NCI-H2227 treated with DMSO at 0.1 percent for 48 hours (cell line): ENCODE measurements around the gene KRT85.

ENCODE experiments used
- DNase-seq: peaks from one replicate; lab custom pipeline; 2025; lab: John Stamatoyannopoulos, UW

The KRT85 gene

DNA sequence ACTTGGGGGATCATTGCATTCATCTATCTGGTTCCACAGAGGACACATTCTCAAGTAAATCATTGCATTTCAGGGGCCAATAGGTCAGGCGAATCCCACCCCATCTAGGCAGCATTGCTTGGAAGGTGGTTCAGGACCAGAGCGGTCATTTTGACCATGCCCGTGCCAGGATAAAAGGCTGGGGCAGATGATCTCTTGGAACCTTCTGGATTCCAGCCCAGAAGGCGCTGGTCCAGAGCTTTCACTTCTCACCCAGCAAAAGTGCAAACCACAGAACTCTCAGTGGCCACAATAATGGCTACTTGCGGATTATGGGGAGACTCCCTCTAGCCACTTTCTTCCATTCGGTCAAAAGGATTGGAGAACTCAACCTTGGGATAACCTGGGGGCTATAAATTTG is 595 bp upstream of the KRT85 start:
- DNase-seq: no peak

DNA sequence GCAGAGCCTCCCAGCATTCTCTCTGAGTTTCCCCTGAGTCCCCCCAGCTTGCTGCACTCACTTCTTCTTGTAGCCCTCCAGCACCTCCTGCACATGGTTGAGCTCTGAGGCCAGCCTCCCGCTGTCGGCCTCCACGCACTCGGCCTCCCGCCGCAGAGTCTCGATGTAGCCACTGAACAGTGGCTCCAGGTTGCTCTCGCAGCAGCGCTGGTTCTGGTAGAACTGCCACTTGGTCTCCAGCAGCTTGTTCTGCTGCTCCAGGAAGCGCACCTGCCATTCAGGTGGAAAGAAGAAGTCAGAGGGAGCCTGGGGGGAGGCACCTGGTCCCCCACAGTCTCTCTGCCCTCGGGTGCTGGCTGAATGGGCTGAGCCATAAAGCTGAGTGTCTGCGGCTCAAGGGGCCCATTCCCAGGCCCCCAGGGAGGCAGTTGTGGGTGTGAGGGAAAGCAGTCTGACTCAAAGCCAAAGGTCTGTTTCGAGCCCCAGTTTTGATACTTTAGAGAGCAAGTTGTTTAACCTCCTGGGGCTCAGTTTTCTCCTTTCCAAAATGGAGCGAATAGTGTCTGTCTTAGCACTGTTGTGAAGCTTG is 2.3 kb downstream of the KRT85 start:
- DNase-seq: no peak

DNA sequence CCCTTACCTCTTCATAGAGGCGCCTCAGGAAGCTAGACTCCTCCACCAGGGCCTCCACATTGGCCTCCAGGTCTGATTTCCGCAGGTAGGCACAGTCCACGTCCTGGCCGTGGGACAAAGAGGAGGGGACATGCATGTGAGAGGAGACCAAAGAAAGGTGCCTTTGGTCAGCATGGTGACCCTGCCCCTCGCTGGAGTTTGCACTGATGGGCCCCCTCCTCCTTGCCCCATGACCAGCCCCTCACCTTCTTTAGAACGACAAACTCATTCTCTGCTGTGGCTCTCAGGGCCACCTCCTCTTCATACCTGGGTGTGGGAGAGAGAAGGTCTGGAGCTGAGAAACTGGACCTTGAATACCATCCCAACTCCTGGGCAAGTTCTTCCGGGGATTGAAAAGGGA is 3.2 kb downstream of the KRT85 start:
- DNase-seq: no peak

DNA sequence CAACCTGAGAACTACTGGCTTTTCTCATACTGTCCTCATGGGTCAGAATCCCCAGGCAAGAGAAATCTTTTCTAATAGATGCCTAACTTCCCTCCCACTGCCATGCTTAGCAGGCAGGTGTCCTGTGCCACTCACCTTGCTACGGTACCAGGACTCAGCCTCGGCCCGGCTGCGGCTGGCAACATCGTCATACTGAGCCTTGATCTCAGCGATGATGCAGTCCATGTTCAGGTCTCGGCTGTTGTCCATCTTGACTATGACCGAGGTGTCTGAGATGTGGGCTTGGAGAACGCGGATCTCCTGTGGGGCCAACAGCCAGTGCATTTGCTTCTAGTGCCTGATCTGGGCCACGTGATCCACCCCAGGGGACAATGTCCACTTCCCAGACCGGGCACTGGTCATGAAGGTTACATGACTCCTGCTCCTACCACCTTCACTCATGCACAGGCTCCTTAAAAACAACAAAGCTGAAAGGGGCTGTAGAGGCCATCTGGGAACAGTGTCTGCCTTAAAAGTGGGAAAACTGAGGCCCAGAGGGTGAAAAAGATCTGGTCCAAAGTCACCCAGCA is 4.1 kb downstream of the KRT85 start:
- DNase-seq: no peak

DNA sequence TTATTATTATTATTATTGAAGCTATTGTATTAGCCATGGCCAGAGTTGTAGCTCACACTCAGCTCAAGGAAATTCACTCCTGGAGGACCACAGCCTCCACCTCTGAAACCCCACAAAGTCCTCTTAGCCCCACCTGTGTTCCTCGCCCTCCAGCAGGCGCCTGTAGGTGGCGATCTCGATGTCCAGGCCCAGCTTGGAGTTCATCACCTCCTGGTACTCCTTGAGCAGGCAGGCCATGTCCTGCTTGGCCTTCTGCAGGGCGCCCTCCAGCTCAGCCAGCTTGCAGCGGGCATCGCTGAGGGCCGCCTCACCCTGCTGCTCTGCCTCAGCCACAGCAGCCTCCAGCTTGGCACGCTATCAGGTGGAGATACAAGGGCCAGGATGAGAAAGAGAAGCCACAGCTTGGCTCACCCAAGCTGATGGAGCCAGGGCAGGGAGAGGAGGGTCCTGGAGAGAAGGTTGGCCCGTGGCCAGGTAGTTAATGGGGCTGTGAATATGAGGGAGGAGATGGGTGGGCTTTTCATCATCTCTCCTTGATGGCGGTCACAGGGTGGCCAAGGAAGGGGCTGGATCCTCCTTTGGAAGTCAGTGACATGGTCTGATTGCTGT is 5.1 kb downstream of the KRT85 start:
- no peak for DNase-seq

DNA sequence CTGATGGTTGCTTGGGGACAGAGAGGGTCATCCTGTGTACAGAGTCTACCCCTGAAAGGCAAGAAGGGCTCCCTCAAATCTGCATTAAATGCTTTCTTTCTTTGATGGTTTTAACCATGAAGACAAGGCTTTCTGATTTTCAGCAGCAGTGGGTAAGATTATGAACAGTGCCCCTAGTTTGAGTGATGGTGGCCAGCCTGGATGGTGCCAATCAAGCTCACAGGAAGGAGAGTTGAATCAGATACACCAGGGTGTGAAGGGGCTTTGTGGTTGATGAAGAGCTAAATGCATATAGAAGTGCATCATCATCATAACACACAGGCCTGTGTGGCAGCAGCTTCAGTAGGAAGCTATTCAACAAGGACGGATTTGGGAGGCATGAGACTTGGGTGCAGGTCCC is 5.7 kb downstream of the KRT85 start:
- no peak for DNase-seq

DNA sequence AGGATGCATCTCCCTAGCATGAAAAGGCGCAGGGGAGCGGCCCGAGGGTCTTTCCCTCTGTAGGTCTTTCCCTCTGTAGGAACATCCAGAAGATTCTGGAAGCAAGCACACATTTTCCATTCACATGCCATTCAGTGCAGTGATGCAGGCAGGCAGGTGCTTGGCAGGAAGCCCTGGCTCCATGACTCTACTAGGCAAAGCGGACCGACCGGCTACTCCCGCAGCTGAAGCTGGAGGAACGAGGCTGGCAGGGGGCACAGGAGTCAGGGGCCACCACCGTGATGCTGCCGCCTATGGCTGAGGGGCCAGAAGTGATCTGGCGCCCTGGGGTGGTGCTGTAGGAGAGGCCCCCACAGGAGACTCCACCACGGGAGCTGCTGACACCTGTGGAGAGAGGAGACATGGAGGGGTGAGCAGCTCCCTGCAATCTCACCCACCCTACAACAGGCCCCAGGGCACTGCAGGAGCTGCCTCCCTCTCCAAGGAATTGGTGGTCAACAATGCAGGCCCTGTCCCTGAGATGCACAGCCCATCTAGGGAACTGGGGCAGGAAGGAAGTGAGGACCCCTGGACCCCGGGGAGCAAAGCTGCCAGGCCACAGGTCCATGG is 6.5 kb downstream of the KRT85 start:
- DNase-seq: no peak

DNA sequence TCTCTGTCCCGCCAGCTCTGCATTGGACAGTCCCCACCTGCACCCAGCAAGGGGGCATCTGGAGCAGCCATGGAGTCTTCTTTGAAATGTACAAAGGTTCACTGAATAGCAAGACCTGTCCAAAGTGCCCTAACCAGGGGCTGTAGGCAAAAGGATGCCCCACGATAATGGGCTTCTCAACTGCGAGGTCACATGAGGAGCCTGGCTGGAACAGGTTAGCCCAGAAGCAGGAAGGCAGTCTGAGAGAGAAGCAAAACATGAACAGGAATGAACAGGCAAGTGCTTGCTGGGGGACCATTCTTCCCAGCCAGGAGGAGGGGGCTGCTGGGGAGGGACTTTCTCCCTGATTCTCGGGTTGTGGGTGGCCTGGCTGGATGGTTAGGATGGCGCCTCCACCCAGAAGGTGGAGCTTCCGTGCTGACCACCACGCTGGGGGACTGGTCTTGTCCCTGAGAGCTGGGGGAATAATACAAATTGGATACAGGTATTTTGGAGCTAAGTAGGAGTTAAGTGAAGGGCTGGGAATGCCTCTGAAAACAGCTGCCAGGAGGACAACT is 7.1 kb downstream of the KRT85 start:
- no peak for DNase-seq

DNA sequence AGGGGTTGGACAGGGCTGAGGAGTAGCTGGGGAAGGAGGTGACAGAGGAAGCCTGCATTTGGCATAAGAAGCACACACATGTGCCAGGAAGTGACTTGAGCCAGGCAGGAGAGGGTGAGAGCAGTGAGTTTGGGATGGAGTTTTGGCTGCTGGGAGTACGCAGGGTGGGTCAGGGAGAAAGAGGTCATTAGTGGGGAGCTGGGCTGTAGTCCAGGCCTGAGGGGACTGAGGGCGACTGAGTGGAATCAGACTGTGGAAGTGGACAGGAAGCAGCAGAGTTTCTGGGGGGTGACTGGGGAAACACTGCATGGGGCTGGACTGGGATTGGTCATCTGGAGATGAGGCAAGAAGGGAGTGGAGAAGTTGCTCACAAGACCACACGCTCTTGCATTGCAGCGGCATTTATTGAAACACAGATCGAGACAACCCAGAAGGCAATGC is 7.6 kb downstream of the KRT85 start:
- no peak for DNase-seq

DNA sequence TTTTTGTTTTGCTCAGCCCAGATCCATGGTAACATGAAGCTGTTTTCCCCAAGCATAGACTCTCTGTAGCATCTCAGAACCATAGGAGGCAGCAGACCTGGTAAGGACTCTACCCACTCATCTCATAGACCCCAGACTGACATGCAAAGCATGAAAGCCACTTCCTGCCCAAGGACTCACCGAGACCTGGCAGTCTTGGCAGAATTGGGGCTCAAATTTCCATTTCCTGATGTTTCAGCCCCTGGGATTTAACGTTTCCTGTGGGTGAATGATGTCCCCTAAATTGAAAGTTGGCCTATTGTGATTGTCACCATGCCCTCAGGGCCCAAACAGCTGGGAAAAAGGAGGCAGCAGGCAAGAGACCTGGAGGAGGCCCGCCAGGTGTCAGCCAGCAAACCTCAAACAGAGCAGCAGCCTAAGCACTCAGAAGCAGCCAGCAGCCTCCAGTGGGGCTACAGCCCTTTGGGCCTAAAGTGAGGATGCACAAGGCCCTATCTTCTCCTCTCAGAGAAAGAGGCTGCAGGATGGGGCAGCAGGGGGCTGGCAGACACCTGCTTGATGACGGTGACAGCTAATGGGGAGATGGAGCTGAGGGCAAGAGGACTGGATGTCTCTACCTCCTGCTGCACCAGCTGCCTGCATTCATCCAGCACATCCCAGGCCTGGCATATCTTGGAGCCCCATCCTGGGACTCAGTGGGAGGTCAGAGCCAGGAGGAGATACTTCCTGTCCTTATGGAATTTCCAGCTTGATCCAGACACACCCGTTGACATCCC is 8.5 kb downstream of the KRT85 start:
- DNase-seq: no peak

DNA sequence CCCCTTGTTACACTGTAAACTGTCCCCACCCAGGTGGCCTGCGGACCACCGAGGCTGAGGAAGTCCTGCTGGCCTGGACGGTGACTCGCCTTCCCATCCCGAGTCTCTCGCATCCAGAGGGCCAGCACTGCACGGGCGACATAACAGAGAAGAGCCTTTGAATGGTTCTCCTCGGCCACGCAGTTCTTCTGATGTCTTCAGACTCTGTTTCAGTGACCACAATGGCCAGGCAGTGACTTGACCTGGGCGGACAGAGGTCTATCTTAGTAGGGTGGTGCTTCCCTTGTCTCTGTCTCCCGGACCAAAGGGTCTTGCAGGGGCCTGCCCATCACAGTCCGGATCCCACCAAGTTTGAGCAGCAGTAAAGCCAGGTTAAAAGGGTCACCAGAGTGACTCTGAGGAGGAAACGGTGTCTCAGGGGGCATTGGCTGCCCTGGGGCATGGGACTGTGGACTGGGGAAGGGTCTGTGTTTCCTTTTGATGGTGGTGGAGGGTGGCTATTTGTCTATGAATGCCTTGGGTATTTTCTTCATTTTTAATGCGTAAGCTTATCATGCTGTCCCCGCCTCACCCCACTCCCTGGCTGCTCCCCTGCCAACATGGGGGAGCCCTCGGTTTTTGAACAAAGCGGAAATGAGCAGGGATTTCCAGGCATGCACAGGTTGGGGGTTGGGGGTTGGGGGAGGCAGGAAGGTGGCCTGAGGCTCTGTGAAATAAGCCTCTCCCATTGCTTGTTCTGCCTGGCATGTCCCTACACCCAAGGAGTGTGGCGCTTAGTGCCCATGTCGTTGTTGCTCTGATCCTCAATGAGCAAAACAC is 10.3 kb downstream of the KRT85 start:
- no peak for DNase-seq

DNA sequence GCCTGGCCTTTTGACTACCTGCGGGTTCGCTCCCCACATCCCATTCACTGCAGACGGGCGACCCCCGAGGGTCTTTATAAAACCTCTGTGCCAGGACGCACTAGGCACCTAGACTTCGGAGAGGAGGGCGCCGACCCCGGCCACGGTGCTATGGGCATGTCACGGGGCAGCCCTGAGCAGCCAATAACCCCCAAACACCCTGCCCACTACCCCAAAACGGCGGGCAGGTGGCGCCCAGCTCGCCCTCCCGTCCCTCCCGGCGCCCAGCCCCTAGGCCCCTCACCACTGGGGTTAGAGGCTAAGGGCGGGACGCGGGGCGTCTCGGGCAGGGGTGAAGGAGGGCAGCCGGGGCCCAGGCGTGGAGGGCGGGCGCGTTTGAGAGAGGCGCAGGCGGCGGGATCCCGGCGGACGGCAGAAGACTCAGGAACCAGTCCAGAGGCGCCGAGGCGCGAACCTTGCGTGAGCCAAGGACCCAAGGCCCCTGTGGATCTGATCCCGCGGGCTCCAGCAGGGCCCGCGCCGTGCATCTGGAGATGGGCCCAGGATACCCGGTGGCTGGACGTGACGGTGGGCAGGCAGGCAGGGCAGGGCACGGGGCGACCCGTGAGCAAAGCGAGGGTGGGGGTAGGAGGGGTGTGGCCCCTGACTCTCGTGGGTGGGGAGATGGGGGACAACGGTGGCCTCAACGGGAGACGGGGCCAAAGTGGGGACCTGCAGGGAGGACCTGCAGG is 11.1 kb downstream of the KRT85 start:
- no peak for DNase-seq

DNA sequence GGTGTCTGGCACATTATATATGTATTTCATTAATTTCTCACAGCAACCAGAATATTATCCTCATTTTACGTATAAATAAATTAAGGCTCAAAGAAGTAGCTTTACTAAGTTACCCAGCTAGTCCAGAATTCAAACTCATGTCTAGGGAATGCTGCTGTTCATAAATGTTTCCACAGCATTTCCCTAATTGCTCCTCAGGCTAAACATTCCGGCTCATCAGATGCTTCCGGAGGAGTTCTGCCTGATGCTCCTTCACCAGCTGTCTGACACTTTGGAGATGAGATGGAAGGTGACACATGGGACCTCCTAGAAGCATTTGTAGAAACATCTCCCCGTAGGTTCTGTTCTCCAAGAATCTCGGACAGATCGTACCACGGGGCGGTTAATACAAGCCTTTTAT is 12.1 kb downstream of the KRT85 start:
- no peak for DNase-seq

DNA sequence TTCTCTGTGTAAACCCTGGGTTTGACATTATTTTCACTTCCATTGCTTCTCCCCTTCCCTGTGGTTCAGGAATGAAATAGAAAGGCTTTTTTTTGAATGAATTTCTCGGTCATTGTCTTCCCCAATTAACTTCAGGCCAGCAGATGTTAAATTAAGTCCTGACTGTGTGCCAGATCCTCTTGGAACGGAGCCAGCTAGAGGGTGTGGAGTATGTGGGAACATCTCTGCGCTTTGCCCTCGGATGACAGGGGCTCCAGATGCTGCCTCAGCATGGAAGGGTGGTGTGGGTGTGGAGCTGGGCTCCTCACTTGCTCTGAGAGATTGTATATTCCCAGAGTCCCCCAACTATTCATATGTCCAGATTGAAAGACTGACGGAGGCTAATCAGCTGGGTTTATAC is 13.1 kb downstream of the KRT85 start:
- DNase-seq: no peak

DNA sequence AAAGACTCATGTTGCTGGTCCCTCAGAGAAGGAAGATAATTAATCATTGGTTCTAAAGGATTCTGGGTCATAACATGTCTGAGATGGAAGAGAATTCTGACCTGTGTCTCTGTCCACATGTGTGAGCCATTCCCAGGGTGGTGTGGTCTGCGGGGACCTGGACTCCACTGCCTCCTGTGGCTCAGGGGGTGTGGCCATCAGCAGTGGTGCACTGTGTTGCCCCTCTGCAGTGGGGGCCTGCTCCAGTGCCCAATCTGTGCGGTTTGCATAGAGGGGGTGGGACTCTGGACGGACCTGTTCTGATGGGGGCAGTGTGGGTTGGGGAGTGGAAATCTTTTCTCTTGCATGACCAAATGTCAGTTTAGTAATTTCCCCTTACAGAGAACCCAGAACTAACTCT is 13.5 kb downstream of the KRT85 start:
- no peak for DNase-seq

DNA sequence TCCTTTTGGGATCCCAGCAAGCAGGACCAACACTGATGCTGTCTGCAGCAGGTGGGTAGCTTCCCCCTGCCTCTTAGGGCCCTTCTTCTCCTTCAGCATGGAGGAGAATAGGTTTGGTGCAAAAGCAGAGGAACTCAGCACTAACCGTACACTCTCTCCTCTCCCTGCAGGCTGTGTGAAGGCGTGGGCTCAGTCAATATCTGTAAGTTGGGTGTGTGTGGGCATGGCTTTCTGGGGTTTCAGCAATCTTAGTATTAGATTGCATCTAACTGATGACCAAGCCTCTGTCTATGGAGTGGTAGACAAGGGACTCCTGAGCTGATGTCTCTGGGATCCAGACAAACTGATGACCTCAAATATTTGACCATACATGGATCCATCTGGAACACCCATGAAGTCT is 14.3 kb downstream of the KRT85 start:
- DNase-seq: no peak

DNA sequence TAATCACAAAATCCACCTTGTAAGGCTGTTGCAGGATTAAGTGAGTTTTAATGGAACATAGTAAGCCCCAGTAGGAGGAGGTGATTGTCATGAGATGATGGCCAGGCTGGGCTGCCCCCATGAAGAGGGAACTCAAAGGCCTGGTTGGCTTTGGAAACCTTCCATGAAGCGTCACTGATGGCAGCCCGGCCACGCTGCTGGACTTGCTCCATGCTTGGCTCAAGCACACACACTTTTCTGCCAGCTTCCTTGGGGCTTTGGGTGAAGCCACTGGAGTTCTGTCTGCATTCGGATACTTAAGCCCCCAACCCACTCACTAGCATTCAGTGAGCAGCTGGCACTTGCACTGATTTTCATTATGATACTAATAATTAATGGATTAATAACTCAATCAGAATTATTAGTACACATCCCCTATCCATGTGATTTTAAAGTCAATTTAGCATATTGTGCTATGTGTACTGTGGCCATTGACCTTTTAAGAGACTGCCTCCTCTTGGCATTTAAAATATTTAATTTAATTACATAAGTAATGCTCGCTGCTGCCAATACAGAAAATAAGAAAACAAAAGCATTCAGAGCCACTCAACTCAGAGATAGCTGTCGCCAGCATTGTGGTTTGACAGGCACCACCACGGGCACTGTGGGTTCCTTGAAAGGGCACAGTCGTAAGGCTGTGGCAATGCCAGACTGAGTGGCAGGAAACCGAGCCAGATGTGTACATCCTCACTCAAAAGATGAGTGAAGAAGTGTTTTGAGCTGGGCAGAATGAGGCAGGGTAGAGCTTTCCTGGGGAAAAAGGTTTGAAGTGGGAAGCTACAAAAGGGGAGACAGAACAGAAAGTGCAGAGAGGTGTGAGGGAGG is 15.9 kb downstream of the KRT85 start:
- no peak for DNase-seq

DNA sequence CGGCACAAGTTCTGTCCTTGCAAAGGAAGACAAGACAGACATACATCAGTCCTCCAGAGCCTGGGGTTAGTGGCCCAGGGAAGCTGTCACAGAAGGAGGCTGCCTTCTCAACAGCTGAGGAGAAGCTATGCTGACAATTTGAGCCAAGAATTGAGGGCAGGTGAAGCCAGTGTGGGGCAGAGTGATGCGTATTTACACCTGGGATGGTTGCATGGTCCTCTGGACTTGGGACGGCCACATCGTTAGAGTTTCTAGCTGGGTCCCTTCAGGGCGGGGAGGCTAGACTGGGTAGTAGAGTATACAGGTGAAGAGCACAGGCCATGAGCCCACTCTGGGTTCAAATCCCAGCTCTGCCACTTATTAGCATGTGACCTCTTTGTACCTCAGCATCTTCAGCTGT is 16.5 kb downstream of the KRT85 start:
- DNase-seq: no peak

DNA sequence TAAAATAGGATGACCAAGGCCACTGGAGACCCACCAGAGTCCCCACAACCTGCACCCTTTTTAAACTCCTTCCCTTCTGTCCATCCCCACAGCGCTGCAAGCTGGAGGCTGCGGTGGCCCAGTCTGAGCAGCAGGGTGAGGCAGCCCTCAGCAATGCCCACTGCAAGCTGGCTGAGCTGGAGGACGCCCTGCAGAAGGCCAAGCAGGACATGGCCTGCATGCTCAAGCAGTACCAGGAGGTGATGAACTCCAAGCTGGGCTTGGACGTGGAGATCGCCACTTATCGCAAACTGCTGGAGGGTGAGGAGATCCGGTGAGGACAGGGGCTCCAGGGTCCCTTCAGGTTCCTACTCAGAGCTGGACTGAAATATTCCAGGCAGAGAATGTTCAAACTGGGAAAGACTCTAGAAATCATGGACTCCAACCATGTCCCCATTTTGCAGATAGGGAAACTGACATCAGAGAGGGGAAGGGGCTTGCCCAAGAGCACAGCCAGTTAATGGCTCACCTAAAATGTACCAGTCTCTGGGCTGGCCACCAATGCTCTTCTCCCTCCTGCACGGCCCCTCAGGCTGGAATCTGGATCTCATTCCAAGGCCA is 17.2 kb downstream of the KRT85 start:
- no peak for DNase-seq

DNA sequence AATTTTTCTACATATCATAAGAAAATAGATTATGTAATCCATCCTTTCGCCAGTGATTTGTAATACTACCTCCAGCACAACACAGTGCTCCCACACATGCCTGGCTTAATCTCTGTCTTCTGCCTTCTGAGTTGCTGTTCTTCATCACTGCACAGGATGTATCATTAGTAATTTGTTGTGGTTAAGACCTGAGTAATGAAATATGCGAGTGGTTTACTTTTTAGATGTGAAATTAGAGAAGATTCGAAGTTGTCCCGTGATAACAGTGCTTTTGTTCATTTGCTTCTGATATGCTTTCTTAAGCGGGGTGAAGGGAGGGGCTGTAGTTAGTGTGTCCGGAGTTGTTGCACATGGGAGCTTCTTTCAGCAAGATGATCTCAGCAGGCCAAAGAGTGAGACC is 18.1 kb downstream of the KRT85 start:
- DNase-seq: no peak
